Uterus (tissue), 2 donors: ENCODE measurements around the gene NCSTN.

Experiments
- POLR2A ChIP-seq, 2 donors: fragments of 450-650 bp; IDR thresholded peaks; one replicate each; pipeline ENCODE4 v1.6.1; 2016; ENCODE audit warnings: antibody characterized with exemption in 2 of 2, mild to moderate bottlenecking in 1 of 2, moderate library complexity in 1 of 2
- TF ChIP-seq, protein P1 (sequence below), 4 experiments: fragments of 200-600 bp in 2 of 4; fragments of 450-650 bp in 2 of 4; sonication (generic) in 2 of 4; IDR thresholded peaks; one replicate each; pipeline ENCODE4 v1.5.1; 2016 to 2019; ENCODE audit warnings: antibody characterized with exemption in 4 of 4, mild to moderate bottlenecking in 2 of 4, moderate library complexity in 1 of 4

DNA sequence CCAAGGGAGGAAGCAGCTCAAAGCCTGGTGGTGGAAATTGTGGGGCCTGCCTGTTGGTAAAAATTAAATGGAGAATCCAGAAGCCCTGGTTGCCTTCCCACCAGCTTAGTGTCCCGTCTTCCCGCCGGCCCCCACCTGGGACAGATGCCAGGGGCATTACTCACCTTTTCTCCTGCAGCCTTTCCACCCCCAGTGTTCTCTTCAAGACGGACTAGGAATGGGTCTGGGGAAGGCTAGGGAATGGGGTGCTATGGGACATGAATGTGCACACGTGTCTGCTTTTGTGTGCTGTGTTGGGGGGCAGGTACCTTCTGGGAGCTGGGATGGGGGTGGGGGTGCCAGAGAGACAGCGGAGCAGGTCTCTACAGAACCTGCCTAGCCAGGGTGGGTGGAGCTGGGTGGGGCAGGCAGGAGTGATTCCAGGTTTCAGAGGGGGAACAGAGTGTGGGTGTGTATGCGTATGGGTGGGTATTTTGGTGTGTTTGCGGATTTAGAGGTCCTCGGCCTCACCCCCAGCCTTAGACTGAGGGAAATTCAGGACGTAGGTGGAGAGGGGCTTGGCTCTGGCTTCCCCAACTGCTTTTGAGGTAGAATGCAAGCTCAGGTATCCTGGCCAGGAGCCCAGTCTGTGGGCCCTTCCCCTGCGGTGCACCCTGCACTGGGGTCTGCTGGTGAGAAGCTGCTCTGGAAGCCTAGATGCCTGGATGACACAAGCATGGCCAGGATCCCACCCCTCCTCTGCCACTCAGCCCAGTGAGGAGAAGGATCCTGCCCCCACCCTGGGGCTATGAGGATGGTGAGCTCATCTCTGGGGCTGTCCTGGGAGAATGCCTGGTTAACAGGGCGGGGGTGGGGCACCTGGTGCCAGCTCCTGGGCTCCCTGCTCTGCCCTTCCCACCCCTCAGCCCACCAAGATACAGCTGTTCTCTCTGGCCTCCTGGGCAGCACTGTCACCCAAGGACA, 64.9 kb downstream of the NCSTN start:
- TF ChIP-seq, protein P1, sequence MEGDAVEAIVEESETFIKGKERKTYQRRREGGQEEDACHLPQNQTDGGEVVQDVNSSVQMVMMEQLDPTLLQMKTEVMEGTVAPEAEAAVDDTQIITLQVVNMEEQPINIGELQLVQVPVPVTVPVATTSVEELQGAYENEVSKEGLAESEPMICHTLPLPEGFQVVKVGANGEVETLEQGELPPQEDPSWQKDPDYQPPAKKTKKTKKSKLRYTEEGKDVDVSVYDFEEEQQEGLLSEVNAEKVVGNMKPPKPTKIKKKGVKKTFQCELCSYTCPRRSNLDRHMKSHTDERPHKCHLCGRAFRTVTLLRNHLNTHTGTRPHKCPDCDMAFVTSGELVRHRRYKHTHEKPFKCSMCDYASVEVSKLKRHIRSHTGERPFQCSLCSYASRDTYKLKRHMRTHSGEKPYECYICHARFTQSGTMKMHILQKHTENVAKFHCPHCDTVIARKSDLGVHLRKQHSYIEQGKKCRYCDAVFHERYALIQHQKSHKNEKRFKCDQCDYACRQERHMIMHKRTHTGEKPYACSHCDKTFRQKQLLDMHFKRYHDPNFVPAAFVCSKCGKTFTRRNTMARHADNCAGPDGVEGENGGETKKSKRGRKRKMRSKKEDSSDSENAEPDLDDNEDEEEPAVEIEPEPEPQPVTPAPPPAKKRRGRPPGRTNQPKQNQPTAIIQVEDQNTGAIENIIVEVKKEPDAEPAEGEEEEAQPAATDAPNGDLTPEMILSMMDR (IDR thresholded peaks at IDR 0.05) = no peak
- no peak for TF ChIP-seq POLR2A (IDR thresholded peaks at IDR 0.05)
